ENCODE results near the gene DYSF. TPM values are rescaled to one million over a fixed set of nuclear protein-coding genes. Genes with fewer than 3 reads are reported as not detected.

DYSF gene
- total and polyA plus RNA-seq, 2 donors (not counting 1 experiment from before 2014, with no cell fraction given) = 0.17 to 0.43 TPM

DNA sequence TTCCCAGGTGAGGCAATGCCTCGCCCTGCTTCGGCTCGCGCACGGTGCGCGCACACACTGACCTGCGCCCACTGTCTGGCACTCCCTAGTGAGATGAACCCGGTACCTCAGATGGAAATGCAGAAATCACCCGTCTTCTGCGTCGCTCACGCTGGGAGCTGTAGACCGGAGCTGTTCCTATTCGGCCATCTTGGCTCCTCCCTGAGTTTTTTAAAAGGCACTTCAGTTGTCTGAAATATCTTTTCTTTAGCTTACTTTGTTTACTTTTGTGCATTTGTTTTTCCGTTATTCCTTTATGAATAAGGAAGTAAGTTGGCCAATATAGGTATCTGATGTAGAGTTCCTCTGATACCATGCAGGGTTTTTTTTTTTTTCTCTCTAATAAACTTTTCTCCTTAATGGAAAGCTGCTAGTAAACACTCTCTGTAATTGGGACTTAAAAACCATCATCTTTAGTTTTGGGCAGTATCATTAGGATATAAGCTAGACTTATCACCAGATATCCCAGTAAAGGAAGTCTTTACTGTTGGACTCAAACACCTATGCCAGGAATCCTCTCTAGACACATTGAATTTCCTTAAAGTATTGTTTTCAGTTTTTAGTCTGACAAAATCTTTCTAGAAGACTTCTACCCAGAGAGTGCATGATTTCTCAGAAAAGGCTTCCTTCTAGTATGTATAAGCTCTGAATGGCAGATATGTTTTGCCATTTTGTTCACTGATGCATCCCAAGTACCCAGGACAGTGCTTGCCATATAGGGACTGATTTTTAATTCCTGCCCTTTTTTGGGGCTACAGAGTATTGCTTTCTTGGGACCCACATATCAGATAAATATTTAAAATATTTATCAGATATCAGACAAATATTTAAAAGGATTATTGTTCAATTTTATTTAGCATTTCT lies 35.8 kb upstream of the DYSF start:
- 0% methylated on average over 6 of the region's 16 CpGs for WGBS (ENCODE audit: insufficient coverage)
- no peaks in the 10 kb centered on the region for H3K27me3 Mint-ChIP-seq
- DNase-seq (peak; percentile 59), ATAC-seq (ENCODE audit: low read depth) (peak; percentile 47)
- Histone ChIP-seq H3K27ac (ENCODE audit: low read length in 2 of 2) (peak overlapping the region; percentile 41 to 83), H3K4me1 (ENCODE audit: control insufficient read depth in 2 of 2, insufficient read depth in 2 of 2, low read length in 2 of 2) (peaks cover 5% of the 10 kb centered on the region in 2 donors), H3K79me2 (ENCODE audit: control insufficient read depth, insufficient read depth, low read length) (no peaks in the 10 kb centered on the region), H3K4me3 (ENCODE audit: control extremely low read depth in 1 of 5, extremely low read depth in 1 of 5, insufficient read depth in 1 of 5, low read depth in 2 of 5, low read length in 4 of 5) (peak overlapping the region in 4 of 5 experiments; percentile 36 to 57 (median 48)), H4K20me1 (ENCODE audit: control insufficient read depth, insufficient read depth, low read length, poor library complexity, severe bottlenecking) (no peaks in the 10 kb centered on the region), H3K4me2 (replicated peaks; ENCODE audit: low read depth, low read length, poor library complexity, severe bottlenecking) (peak overlapping the region; percentile 64), H2AFZ (ENCODE audit: insufficient read depth, low read depth, low read length, poor library complexity, severe bottlenecking) (peak overlapping the region; percentile 51), H3K9me3 (ENCODE audit: control extremely low read depth in 1 of 3, control insufficient read depth in 2 of 3, insufficient read depth in 1 of 3, low read length in 2 of 3) (no peaks in the 10 kb centered on the region), H3K9ac (ENCODE audit: low read length) (peak overlapping the region; percentile 54), H3K27me3 (replicated peaks in 1 of 4; ENCODE audit: control extremely low read depth in 1 of 4, control insufficient read depth in 3 of 4, insufficient read depth in 4 of 4, low read length in 3 of 4) (no peaks in the 10 kb centered on the region), H3K36me3 (replicated peaks in 1 of 2; ENCODE audit: control extremely low read depth in 1 of 2, control insufficient read depth in 1 of 2, extremely low read depth in 1 of 2, insufficient read depth in 2 of 2, low read length in 1 of 2) (peaks cover 3 to 4% of the 10 kb centered on the region in 2 experiments)
- H3K9me3 Mint-ChIP-seq (ENCODE audit: insufficient read depth) = no peaks in the 10 kb centered on the region
- H3K4me1 Mint-ChIP-seq = peaks cover 7% of the 10 kb centered on the region
- intact Hi-C loops (cut with micrococcal nuclease) = loop anchor here (5.0 kb wide), 1 partner anchor 85 kb away; the partner anchor contains the start of gene ZNF638
- TF ChIP-seq EZH2 (IDR thresholded peaks at IDR 0.05; ENCODE audit: borderline replicate concordance, insufficient read depth, low read depth, low read length, poor library complexity, severe bottlenecking) (no peak), CTCF (IDR thresholded peaks at IDR 0.05) (no peak)
- peak overlapping the region; percentile 91 for H3K4me3 Mint-ChIP-seq
- peak overlapping the region; percentile 91 for H3K27ac Mint-ChIP-seq
- ChIA-PET CTCF (interaction anchor here (0.7 to 1.6 kb wide), 2 partner anchors 12 to 118 kb away, joined by 3 to 6 read pairs; no protein-coding TSS in a partner anchor), POLR2A (interaction anchor here (0.7 to 1.7 kb wide), 2 partner anchors 37 to 191 kb away, joined by 3 read pairs; partner anchors contain the start of gene PAIP2B)

All from B cell (primary cell).